B cell (primary cell): ENCODE data around the gene EVI2A. TPM values are rescaled to one million over a fixed set of nuclear protein-coding genes. Genes with fewer than 3 reads are reported as not detected.
A peak's percentile ranks its signal among the peaks of the same experiment; 100 is the strongest.
"Not testable (repeated sequence)": the region's sequence is repeated elsewhere in the genome, so short reads cannot be mapped to it uniquely, and the experiment has no call there.

Source experiments
- ATAC-seq: fragments of 200-7000 bp; cut with Tn5 transposase; one replicate; pipeline ENCODE4 v1.10.0; 2021; ENCODE audit warnings: low read depth, mild to moderate bottlenecking, moderate number of reproducible peaks, moderate library complexity
- CTCF ChIA-PET: fragments of 350-600 bp; sonication (Branson Sonifier 250); formaldehyde crosslinking; loops from one replicate; lab custom pipeline; 2021; ENCODE audit warnings: antibody characterized with exemption, inconsistent platforms; lab: Charles Lee
- POLR2A ChIA-PET: fragments of 350-600 bp; sonication (Branson Sonifier 250); formaldehyde crosslinking; loops from one replicate; lab custom pipeline; 2021; ENCODE audit warnings: antibody characterized with exemption; lab: Charles Lee
- DNase-seq: peaks from one replicate; pipeline ENCODE4 v3.0.0; 2013
- H2AFZ ChIP-seq: 2 replicates; pipeline ENCODE4 v1.6.1; 2012; ENCODE audit warnings: mild to moderate bottlenecking, low read depth, low read length; ENCODE audit not compliant: insufficient read depth, poor library complexity, severe bottlenecking
- H3K27ac ChIP-seq, 2 donors: 1 replicate in 1 of 2; 2 replicates in 1 of 2; pipeline ENCODE4 v1.5.1; 2012 to 2013; ENCODE audit warnings: low read length in 2 of 2, mild to moderate bottlenecking in 2 of 2, moderate library complexity in 1 of 2
- H3K27me3 ChIP-seq, 4 experiments: fragments of 200-600 bp in 1 of 4; sonication (generic) in 1 of 4; replicated peaks in 1 of 4; 1 replicate in 2 of 4; 2 replicates in 2 of 4; pipeline versions ENCODE4 v1.6.1 to v1.7.0; 2013 to 2016; ENCODE audit warnings: low read length in 3 of 4, mild to moderate bottlenecking in 2 of 4, mixed read lengths in 1 of 4, moderate library complexity in 1 of 4; ENCODE audit not compliant: insufficient read depth in 4 of 4, control insufficient read depth in 3 of 4; ENCODE audit errors: control extremely low read depth in 1 of 4
- H3K36me3 ChIP-seq, 2 experiments: replicated peaks in 1 of 2; 1 replicate in 1 of 2; 2 replicates in 1 of 2; pipeline versions ENCODE4 v1.6.1 to v1.7.1; 2013; ENCODE audit warnings: low read length in 1 of 2; ENCODE audit not compliant: insufficient read depth in 2 of 2, control insufficient read depth in 1 of 2; ENCODE audit errors: control extremely low read depth in 1 of 2, extremely low read depth in 1 of 2
- H3K4me1 ChIP-seq, 2 donors: fragments of 200-600 bp in 1 of 2; sonication (generic) in 1 of 2; 1 replicate in 1 of 2; 2 replicates in 1 of 2; pipeline versions ENCODE4 v1.5.1 to v1.6.1; 2013 to 2017; ENCODE audit warnings: low read length in 2 of 2; ENCODE audit not compliant: control insufficient read depth in 2 of 2, insufficient read depth in 2 of 2
- H3K4me2 ChIP-seq: replicated peaks from 2 replicates; pipeline ENCODE3; 2012; ENCODE audit warnings: mild to moderate bottlenecking, low read depth, low read length; ENCODE audit not compliant: poor library complexity, severe bottlenecking
- H3K4me3 ChIP-seq, 5 experiments: fragments of 200-600 bp in 1 of 5; sonication (generic) in 1 of 5; 1 replicate in 3 of 5; 2 replicates in 2 of 5; pipeline versions ENCODE4 v1.5.1 to v1.7.0; 2011 to 2016; ENCODE audit warnings: low read length in 4 of 5, mild to moderate bottlenecking in 4 of 5, low read depth in 2 of 5, control low read depth in 1 of 5, moderate library complexity in 1 of 5; ENCODE audit not compliant: insufficient read depth in 1 of 5; ENCODE audit errors: control extremely low read depth in 1 of 5, extremely low read depth in 1 of 5
- H3K79me2 ChIP-seq: fragments of 200-600 bp; sonication (generic); one replicate; pipeline ENCODE4 v1.6.0; 2016; ENCODE audit warnings: low read length; ENCODE audit not compliant: control insufficient read depth, insufficient read depth
- H3K9ac ChIP-seq: fragments of 200-600 bp; sonication (generic); 2 replicates; pipeline ENCODE4 v1.6.1; 2017; ENCODE audit warnings: mild to moderate bottlenecking, low read length, moderate library complexity
- H3K9me3 ChIP-seq, 3 donors: one replicate each; pipeline versions ENCODE4 v1.6.1 to v1.7.1; 2013; ENCODE audit warnings: low read length in 2 of 3; ENCODE audit not compliant: control insufficient read depth in 2 of 3, insufficient read depth in 1 of 3; ENCODE audit errors: control extremely low read depth in 1 of 3
- H4K20me1 ChIP-seq: 2 replicates; pipeline ENCODE4 v1.6.0; 2012; ENCODE audit warnings: mild to moderate bottlenecking, low read length; ENCODE audit not compliant: insufficient read depth, control insufficient read depth, poor library complexity, severe bottlenecking
- H3K27ac Mint-ChIP-seq: one replicate; pipeline ENCODE4 v1.8.0; 2021; ENCODE audit warnings: mixed read lengths
- H3K27me3 Mint-ChIP-seq: one replicate; pipeline ENCODE4 v1.8.0; 2021; ENCODE audit warnings: mixed read lengths
- H3K4me1 Mint-ChIP-seq: one replicate; pipeline ENCODE4 v1.8.0; 2021; ENCODE audit warnings: mixed read lengths
- H3K4me3 Mint-ChIP-seq: one replicate; pipeline ENCODE4 v1.8.0; 2021; ENCODE audit warnings: mixed read lengths
- H3K9me3 Mint-ChIP-seq: one replicate; pipeline ENCODE4 v1.8.0; 2022; ENCODE audit warnings: mixed read lengths; ENCODE audit not compliant: insufficient read depth
- CTCF ChIP-seq: fragments of 200-600 bp; IDR thresholded peaks from one replicate; pipeline ENCODE4 v1.8.0; 2022; ENCODE audit warnings: antibody characterized with exemption, mild to moderate bottlenecking
- EZH2 ChIP-seq: IDR thresholded peaks from 2 replicates; pipeline ENCODE4 v1.6.1; 2012; ENCODE audit warnings: borderline replicate concordance, low read depth, mild to moderate bottlenecking, moderate library complexity, low read length; ENCODE audit not compliant: insufficient read depth, poor library complexity, severe bottlenecking
- WGBS: methylation state at CpG from one replicate; pipeline ENCODE4 v1.1.5; 2013; ENCODE audit warnings: missing lambda C conversion rate; ENCODE audit not compliant: insufficient coverage; 5-methylcytosine and 5-hydroxymethylcytosine counted together
- intact Hi-C: fragments of 100-400 bp; cut with micrococcal nuclease; formaldehyde crosslinking; loops from one replicate; pipeline ENCODE4 v1.10.0; 2022
- polyA plus RNA-seq: library from polyadenylated mRNA; depleted of rRNA; stranded (reverse); fragments of >200 nt; gene quantifications from 2 replicates; pipeline ENCODE4 v1.2.3, GENCODE V29; 2012
- total RNA-seq, 2 donors: library from RNA; stranded (reverse); fragments of 120-200 nt in 1 of 2; gene quantifications; 1 replicate in 1 of 2; 2 replicates in 1 of 2; pipeline versions ENCODE4 v1.2.3 to v1.2.4, GENCODE V29; 2013 to 2022

The EVI2A gene
- total and polyA plus RNA-seq, 2 donors (not counting 1 experiment from before 2014, with no cell fraction given): 18.2 to 49.3 TPM

- peak within 1 kb of the TSS; percentile 58 to 98 (median 80) for H3K4me3 ChIP-seq
- no peak for TF ChIP-seq EZH2
- no peak for TF ChIP-seq CTCF
- H3K27ac ChIP-seq: peak within 1 kb of the TSS; percentile 54 to 70
- no peaks in the 10 kb centered on the region for H3K9me3 Mint-ChIP-seq
- peaks cover 27 to 45% of the 10 kb centered on the region in 2 donors for H3K4me1 ChIP-seq
- peaks cover 88% of the 10 kb centered on the region for H3K79me2 ChIP-seq
- peak within 1 kb of the TSS; percentile 79 for H3K4me2 ChIP-seq
- WGBS: no CpG with 5 or more reads among the region's 3 CpGs
- no peak within 1 kb of the TSS for H2AFZ ChIP-seq
- H3K27me3 Mint-ChIP-seq: no peaks in the 10 kb centered on the region
- H4K20me1 ChIP-seq: no peaks in the 10 kb centered on the region
- H3K4me1 Mint-ChIP-seq: peaks cover 61% of the 10 kb centered on the region
- DNase-seq (peak; percentile 76), ATAC-seq (peak; percentile 31)
- intact Hi-C loops: loop anchor here (5.0 to 10.0 kb wide), 3 partner anchors 219 to 571 kb away; partner anchors contain the start of gene NF1
- H3K27ac Mint-ChIP-seq: peak within 1 kb of the TSS; percentile 91
- peaks cover 0 to 5% of the 10 kb centered on the region in 2 experiments for H3K36me3 ChIP-seq
- peak within 1 kb of the TSS; percentile 86 for H3K4me3 Mint-ChIP-seq
- ChIA-PET POLR2A (interaction anchor here (0.5 to 1.2 kb wide), 3 partner anchors 180 to 574 kb away, joined by 4 to 6 read pairs (median 5); no protein-coding TSS in a partner anchor), CTCF (interaction anchor here (0.6 to 1.4 kb wide), 6 partner anchors 7 to 187 kb away, joined by 3 to 4 read pairs (median 3); partner anchors contain the start of gene EVI2A)
- no peaks in the 10 kb centered on the region for H3K27me3 ChIP-seq
- H3K9ac ChIP-seq: peak within 1 kb of the TSS; percentile 79
- no peaks in the 10 kb centered on the region for H3K9me3 ChIP-seq
Measured at GRCh38 chr17:31313982-31314781, 7.2 kb downstream of the EVI2A start, which contains the start of gene EVI2B. Gene EVI2B, minus strand, starts transcription at chr17:31314054. Its CDS starts 8,445 bp downstream, at chr17:31305609.

- not testable (repeated sequence) for H3K27me3 ChIP-seq, H2AFZ ChIP-seq, DNase-seq, H3K9me3 ChIP-seq, H3K9me3 Mint-ChIP-seq, H4K20me1 ChIP-seq, ATAC-seq, H3K36me3 ChIP-seq, H3K27me3 Mint-ChIP-seq
- H3K4me3 ChIP-seq: peak overlapping the region; percentile 58 to 98 (median 80)
- intact Hi-C loops: loop anchor here (5.0 to 10.0 kb wide), 3 partner anchors 217 to 573 kb away; partner anchors contain the start of gene NF1
- H3K9ac ChIP-seq: peak overlapping the region; percentile 79
- H3K79me2 ChIP-seq: peaks cover 95% of the 10 kb centered on the region
- H3K4me2 ChIP-seq: peak overlapping the region; percentile 79
- Mint-ChIP-seq H3K4me1 (peaks cover 69% of the 10 kb centered on the region), H3K27ac (peak overlapping the region; percentile 93), H3K4me3 (peak overlapping the region; percentile 85)
- WGBS: 7% methylated on average over 2 of the region's 7 CpGs
- POLR2A ChIA-PET: interaction anchor here (0.7 to 1.7 kb wide), 2 partner anchors 8 to 47 kb away, joined by 5 to 8 read pairs; no protein-coding TSS in a partner anchor
- H3K4me1 ChIP-seq: peaks cover 41 to 54% of the 10 kb centered on the region in 2 donors
- peak overlapping the region; percentile 33 to 84 for H3K27ac ChIP-seq
- CTCF ChIA-PET: interaction anchor here (1.4 kb wide), 1 partner anchor 61 kb away, joined by 5 read pairs; no protein-coding TSS in a partner anchor
Measured at GRCh38 chr17:31312223-31312622, 9.2 kb downstream of the EVI2A start.
